NT2/D1 (cell line): Measurements from ENCODE around the gene MCU.

Experiments
- DNase-seq: peaks from one replicate; pipeline ENCODE4 v3.0.0-alpha.2; 2011; ENCODE audit warnings: low read depth, low spot score
- H3K27me3 ChIP-seq: 2 replicates; pipeline ENCODE4 v1.6.0; 2011; ENCODE audit warnings: mild to moderate bottlenecking; ENCODE audit not compliant: insufficient read length, insufficient read depth
- H3K36me3 ChIP-seq: 2 replicates; pipeline ENCODE4 v1.6.1; 2011; ENCODE audit warnings: mild to moderate bottlenecking, low read length, mixed read lengths; ENCODE audit not compliant: insufficient read depth, insufficient read length
- H3K4me1 ChIP-seq: 2 replicates; pipeline ENCODE4 v1.5.1; 2011; ENCODE audit not compliant: insufficient read depth, insufficient read length
- H3K4me3 ChIP-seq: 2 replicates; pipeline ENCODE4 v1.5.1; 2011; ENCODE audit warnings: low read depth; ENCODE audit not compliant: insufficient read length
- H3K9ac ChIP-seq: 2 replicates; pipeline ENCODE4 v1.6.0; 2011; ENCODE audit warnings: low read depth; ENCODE audit not compliant: insufficient read length
- H3K9me3 ChIP-seq: 2 replicates; pipeline ENCODE4 v1.5.1; 2011; ENCODE audit warnings: mild to moderate bottlenecking, low read length; ENCODE audit not compliant: insufficient read depth
- SUZ12 ChIP-seq: IDR thresholded peaks from 2 replicates; pipeline ENCODE4 v1.6.1; 2011; ENCODE audit not compliant: insufficient read length, insufficient read depth; ENCODE audit errors: extremely low read depth
- YY1 ChIP-seq: IDR thresholded peaks from 2 replicates; pipeline ENCODE4 v1.6.1; 2011; ENCODE audit not compliant: insufficient read length, insufficient read depth
- ZNF274 ChIP-seq: IDR thresholded peaks from 2 replicates; pipeline ENCODE4 v1.6.1; 2011; ENCODE audit warnings: mild to moderate bottlenecking, low read depth, low read length

Gene MCU

DNA sequence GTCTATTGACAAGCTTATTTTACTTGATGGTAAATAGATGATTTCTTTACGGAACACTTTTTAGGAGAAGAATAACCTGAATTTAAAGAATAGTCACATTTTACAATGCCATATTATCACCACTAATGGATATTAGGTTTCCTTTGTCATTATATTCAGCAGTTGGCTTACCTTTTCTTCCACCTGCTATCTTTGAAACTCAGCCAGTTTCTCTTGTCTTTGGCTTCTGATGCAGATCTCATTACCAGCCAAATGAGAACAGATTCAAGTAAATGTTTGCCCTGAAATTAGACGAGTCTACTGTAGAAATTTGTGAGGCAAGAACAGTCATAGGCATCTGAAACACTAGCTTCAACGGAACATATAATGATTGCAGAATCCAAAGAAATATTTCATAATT, 116.1 kb downstream of the MCU start:
- TF ChIP-seq ZNF274 (no peak), SUZ12 (no peak), YY1 (no peak)
- Histone ChIP-seq H3K4me3 (no peak overlapping the region), H3K27me3 (no peaks in the 10 kb centered on the region), H3K4me1 (no peaks in the 10 kb centered on the region), H3K36me3 (no peaks in the 10 kb centered on the region), H3K9me3 (no peaks in the 10 kb centered on the region), H3K9ac (no peak overlapping the region)
- DNase-seq: no peak

DNA sequence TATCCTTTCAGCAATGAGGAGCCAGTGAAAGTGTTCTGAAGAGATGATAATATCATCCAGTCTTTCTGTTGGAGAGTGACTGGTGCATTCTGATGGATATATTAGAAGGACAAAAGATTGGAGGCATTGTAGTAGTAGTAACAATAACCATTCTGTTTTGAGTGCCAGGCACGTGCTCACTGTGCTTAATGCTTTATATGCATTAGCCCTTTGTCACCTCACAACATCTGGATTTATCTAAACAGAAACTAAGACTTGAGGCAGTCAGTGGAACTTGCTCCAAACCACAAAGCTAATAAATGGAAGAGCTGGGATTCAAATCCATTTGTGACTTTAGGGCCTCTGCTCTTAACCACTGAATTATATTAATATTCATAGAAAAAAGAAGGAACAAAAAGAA, 117.1 kb downstream of the MCU start:
- TF ChIP-seq ZNF274: no peak
- no peak for TF ChIP-seq YY1
- no peak for TF ChIP-seq SUZ12
- Histone ChIP-seq H3K4me3 (no peak overlapping the region), H3K4me1 (no peaks in the 10 kb centered on the region), H3K27me3 (no peaks in the 10 kb centered on the region), H3K36me3 (no peaks in the 10 kb centered on the region), H3K9ac (no peak overlapping the region), H3K9me3 (no peaks in the 10 kb centered on the region)
- DNase-seq: no peak

DNA sequence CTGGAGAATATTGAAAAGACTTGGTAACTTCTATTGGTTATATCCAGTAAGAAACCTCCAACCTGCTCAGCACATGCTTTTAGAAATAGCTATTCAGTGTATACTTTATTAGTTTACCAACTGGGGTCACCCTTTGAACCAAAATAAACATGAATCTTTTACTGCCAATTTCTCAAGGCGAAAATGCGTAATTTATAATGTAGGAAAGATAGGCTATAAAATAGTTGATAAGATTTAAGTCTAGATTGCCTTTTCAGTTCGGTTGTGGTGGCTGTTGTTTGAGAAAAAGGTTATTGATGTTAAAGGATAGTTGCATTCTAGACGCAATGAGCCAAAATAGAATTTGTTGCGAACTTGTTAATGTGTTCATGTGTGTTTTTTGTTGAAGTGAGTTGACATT, 119.0 kb downstream of the MCU start:
- no peaks in the 10 kb centered on the region for H3K4me1 ChIP-seq
- no peaks in the 10 kb centered on the region for H3K27me3 ChIP-seq
- no peaks in the 10 kb centered on the region for H3K9me3 ChIP-seq
- no peak overlapping the region for H3K9ac ChIP-seq
- H3K36me3 ChIP-seq: no peaks in the 10 kb centered on the region
- H3K4me3 ChIP-seq: no peak overlapping the region
- DNase-seq: no peak
- TF ChIP-seq YY1: no peak
- TF ChIP-seq ZNF274: no peak
- no peak for TF ChIP-seq SUZ12

DNA sequence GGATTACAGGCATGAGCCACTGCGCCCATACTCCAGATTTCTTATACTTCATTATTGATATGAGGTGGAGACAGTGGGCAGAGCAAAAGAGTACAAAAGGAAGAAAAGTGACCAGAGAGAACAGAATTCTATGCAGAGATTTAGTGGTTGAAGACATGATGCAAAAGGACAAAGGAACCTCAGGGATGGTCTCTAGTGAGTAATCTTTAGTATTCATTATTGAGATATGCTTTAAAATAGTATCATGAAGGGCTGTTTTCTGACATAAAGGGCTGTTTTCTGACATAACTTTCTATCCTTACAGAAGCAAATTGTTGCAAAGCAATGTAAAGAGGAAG, 120.4 kb downstream of the MCU start:
- H3K27me3 ChIP-seq: no peaks in the 10 kb centered on the region
- TF ChIP-seq YY1 (no peak), SUZ12 (no peak), ZNF274 (no peak)
- no peak overlapping the region for H3K4me3 ChIP-seq
- no peaks in the 10 kb centered on the region for H3K4me1 ChIP-seq
- no peaks in the 10 kb centered on the region for H3K9me3 ChIP-seq
- H3K36me3 ChIP-seq: no peaks in the 10 kb centered on the region
- DNase-seq: no peak
- no peak overlapping the region for H3K9ac ChIP-seq

DNA sequence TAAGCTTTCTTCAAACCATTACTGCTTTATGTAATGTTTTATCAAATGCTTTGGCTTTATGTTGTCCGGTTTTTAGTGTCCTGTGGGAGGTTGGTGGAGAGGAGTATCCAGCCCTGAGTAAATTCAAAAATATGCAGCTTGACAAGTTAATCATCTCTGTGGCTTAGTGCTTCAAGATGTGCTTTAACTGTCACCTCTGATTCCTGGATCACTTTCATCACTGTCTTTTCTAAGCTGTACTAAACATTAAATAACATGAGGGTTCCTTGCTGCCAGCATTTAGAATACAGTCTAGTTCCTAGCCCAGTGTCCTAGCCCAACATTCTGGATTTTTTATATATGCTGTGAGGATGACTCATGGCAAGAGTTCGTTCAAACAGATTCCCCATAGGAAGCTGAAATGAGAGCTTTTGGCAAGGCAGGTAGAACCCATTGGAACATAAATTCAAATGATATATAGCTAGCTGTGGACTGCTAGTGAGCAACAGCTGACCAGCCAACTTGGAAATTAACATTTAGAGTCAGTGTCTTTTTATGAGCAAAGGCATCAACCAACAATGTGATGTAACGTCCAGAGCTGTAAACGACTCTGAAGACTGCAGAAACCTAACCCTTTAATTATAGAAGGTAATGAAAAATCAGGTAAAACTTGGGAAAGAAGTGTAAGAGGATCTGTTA, 120.9 kb downstream of the MCU start:
- H3K27me3 ChIP-seq: no peaks in the 10 kb centered on the region
- TF ChIP-seq SUZ12 (no peak), YY1 (no peak), ZNF274 (no peak)
- no peak overlapping the region for H3K9ac ChIP-seq
- DNase-seq: no peak
- no peak overlapping the region for H3K4me3 ChIP-seq
- no peaks in the 10 kb centered on the region for H3K36me3 ChIP-seq
- H3K9me3 ChIP-seq: no peaks in the 10 kb centered on the region
- H3K4me1 ChIP-seq: no peaks in the 10 kb centered on the region

DNA sequence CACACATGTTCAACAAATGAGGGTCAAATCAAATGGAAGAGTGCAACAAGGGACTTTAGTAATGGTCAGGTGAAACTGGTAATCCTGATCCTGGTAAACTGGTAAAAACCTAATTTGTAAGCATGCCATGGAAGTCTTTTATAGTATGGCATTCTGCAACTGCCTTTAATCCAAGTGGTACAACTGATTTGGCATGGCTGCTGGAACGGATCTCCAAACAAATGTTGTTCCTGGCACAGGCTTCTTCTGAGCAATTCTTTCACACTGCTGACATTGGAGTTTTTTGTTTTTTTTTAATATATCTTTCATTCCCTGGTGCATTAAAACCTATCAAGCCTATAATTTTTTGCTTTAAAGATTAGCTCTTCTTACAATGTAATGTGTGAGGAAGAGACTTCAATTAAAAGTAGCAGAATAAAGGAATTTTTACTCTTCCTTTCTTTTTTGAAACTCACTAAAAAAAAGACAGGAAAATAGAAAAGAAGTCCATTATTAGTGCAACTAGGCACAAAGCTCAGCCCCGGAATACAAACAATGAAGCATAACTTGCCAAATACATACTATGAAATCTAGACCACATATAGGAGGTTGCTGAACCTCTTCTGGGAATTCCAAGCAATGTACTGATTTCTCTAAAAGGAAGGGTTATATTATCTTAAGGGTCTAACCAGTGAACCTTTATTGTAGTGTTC, 122.3 kb downstream of the MCU start:
- H3K9ac ChIP-seq: no peak overlapping the region
- H3K4me3 ChIP-seq: no peak overlapping the region
- no peaks in the 10 kb centered on the region for H3K4me1 ChIP-seq
- no peak for DNase-seq
- H3K36me3 ChIP-seq: no peaks in the 10 kb centered on the region
- H3K9me3 ChIP-seq: no peaks in the 10 kb centered on the region
- TF ChIP-seq SUZ12 (no peak), ZNF274 (no peak), YY1 (no peak)
- H3K27me3 ChIP-seq: no peaks in the 10 kb centered on the region

DNA sequence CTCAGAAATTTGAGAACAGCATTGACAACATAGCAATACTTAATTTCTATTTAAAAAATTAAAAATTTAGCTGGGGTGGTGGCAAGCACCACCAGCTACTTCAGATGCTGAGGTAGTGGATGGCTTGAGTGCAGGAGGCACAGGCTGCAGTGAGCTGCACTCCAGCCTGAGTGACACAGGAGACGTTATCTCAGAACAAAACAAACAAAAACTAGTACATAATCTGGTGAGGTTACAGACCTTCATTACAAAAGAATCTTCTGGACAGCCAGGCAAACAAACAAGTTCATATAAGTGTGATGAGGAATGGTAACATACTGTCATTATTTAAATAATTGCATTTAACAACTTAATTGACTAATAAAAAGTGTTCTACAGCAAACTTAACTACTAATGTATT, 124.6 kb downstream of the MCU start:
- no peaks in the 10 kb centered on the region for H3K4me1 ChIP-seq
- no peaks in the 10 kb centered on the region for H3K9me3 ChIP-seq
- no peaks in the 10 kb centered on the region for H3K27me3 ChIP-seq
- TF ChIP-seq SUZ12 (no peak), YY1 (no peak), ZNF274 (no peak)
- no peaks in the 10 kb centered on the region for H3K36me3 ChIP-seq
- no peak for DNase-seq
- H3K4me3 ChIP-seq: no peak overlapping the region
- no peak overlapping the region for H3K9ac ChIP-seq
